ENCODE measurements around the gene TAGLN.
"Not testable (repeated sequence)": the region's sequence is repeated elsewhere in the genome, so short reads cannot be mapped to it uniquely, and the experiment has no call there.

TAGLN gene

DNA sequence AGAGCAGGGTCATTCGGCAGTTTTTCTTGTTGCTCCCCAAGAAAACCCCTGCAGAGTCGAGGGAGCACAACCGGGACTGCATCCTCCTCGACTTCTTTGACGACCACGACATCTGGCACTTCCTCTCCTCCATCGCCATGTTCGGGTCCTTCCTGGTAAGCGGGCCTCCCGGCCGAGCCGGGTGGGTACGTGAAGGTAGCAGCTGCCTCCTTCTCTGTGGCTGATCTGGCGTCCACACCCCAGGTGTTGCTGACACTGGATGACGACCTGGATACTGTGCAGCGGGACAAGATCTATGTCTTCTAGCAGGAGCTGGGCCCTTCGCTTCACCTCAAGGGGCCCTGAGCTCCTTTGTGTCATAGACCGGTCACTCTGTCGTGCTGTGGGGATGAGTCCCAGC, 3.4 kb upstream of the TAGLN start:
- no peak for DNase-seq (ENCODE audit: low spot score)

DNA sequence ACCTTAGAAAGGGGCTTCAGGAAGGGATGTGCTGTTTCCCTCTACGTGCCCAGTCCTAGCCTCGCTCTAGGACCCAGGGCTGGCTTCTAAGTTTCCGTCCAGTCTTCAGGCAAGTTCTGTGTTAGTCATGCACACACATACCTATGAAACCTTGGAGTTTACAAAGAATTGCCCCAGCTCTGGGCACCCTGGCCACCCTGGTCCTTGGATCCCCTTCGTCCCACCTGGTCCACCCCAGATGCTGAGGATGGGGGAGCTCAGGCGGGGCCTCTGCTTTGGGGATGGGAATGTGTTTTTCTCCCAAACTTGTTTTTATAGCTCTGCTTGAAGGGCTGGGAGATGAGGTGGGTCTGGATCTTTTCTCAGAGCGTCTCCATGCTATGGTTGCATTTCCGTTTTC, 2.2 kb upstream of the TAGLN start:
- no peak for DNase-seq (ENCODE audit: low spot score)

DNA sequence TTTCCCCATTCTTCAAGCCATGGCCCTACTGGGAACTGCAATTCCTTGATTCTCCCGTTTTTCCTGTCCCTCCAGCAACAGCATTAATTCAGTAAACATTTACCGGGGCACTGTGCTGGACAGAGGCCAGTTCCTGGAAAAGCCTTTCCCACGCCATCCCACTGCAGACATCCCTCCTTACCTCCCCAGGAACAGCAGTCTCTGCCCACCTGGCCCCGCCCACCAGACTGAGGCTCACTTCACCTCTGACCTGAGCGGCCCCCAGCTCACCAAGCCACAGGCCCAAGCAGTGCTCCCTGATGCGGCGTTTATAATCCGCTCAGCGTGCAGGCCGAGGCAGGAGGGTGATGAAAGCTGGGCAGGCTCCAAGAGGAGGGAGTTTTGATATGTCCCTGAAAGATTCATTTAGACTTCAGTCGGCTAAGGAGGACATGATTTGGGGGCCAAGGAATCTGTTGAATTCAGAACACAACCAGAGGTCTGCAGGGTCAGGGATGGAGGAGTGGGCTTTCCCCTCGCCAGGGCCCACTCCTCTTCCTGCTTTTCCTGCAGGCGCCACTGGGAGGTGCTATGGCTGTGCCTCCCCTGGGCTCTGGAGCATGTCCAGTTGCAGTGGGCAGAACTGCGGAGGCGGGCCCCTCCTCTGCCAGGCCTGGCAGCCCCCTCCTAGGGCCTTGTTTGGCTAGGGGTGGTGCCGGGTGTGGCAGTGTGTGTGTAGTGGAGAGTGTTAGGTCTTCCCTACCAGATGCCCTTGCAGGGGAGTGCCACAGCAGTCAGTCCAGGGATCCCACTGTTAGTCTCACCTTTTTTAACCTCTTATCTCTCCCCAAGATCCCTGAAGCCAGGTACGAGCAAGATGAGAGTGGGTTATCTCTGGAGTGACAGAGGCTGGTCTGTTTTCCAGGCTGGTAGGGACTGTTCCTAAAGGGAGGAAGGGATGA, 1.4 kb upstream of the TAGLN start:
- DNase-seq (ENCODE audit: low spot score) = no peak

DNA sequence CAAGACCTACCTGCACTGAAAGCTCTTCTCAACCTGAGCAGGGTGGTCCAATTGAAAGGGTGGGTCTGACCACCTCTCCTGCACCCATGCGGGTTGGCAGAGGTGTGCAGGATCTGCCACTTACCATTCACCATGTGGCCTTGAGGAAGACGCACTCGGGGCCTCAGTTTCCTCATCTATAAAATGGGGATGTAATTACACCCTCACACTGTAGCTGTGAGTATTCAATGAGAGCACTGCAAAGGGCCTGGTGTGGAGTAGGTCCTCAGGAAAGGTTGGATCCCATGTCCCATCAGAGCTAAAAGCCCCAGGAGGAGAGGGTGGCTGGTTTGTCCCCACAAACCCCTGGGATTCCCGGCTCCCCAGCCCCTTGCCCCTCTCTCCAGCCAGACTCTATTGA, 557 bp upstream of the TAGLN start:
- DNase-seq (ENCODE audit: low spot score) = no peak

DNA sequence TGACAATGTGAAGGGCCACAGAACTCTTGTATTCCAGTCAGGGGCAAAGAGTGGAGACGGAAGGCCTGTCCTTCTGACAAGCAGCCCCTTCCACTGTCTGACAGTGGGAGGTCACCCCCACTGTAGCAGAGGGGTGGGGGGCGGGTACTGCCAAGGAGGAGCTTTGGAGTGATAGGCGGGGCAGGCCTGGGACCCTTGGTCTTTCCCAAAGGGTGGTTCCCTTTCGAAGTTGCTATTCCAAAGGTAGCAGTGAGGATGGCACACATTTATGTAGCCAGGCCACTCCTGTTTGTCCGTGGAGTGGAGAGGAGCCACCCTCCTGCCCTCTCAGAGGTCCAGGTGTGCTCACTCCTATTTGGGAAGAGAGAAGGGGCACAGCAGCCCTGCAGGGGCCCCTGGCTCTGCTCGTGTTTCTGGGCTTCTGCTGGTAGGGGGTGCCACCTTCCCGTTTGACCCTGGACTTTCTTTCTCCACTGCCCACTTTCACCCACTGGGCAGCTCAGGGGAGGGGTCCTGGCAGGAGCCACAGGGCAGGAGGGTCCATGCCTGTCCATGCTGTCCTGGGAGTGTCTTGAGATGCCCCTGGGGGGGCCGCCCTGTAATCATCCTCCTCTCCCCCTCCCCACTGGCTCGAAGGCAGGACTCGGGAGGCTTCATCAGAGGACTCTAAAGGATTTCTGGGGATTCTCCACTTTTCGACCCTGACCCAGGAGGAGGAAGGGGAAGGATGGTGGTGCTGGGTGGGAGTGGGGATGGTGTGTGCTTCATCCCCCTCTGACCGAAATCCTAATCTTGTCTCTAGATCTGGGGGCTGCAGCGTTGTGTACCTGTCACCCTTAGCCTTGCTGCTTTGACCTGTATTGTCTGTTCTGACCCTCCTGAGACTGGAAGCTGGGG, 994 bp downstream of the TAGLN start:
- DNase-seq (ENCODE audit: low spot score) = no peak

DNA sequence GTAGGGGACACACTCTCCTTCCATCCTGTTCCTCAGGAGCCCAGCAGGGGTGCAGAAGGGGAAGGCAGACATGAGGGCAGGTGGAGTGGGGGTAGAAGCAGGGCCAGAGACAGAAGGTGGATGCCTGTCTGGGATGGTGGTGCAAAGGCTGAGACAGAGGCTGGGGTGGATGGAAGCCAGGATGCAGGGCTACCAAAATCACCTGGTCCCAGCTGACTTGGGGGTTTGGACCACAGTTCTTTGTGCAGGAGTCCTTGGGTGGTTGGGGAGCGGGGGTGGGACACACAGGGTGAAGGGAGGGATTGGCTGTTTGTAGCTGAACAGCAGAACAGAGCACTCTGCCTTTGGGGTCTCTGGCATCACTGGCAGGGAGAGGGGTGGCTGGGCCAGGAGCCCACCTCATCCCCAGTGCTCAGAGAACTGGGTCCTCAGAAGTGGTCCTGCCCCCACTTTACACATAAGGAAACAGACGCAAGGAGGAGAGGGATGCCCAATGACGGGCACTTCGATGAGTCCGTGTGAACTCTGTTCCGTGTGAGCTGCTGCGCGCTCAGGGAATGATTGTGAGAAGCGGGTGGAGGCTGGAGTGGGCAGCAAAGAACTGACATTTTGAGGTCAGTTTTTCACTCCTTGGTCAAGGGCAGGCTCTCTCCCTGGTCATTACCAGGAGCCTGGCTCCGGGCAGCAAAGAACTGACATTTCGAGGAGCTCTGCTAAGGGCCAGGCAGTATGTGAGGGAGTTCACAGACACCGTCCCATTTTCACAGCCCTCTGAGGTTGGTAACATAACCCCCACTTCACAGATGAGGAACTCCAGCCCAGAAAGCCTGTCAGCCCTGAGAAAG, 1.9 kb downstream of the TAGLN start:
- DNase-seq (ENCODE audit: low spot score) = no peak

DNA sequence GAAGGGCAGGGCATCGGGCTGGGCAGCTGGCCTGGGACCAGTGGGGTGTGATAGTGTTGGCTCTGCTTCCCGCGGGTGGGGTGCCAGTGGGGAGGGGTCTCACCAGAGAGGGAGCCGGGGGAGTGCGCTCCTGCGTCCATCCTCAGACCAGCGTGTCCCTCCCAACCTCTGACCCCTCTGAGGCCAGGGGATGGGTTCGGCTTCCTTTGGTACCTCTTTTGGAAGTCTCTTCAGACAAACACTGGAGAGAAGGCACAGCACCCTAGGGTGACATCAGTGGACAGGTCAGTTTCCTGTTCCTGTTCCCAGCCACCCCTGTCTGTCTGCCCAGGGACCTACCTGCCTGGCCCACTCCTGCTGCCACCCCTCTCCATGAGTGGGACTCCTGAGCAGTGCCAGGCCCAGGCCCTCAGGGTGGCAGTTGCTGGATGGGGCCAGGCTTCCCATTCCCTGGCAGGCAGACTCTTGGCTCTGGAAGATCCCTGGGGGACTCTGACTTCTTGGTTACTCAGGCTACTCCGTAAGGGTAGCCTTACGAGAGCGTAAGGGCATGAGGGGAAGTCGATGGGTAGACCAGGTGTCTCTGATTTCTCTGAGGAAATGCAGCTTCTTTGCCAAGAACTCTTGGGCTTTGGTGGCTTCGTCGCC, 2.6 kb downstream of the TAGLN start:
- no peak for DNase-seq (ENCODE audit: low spot score)

DNA sequence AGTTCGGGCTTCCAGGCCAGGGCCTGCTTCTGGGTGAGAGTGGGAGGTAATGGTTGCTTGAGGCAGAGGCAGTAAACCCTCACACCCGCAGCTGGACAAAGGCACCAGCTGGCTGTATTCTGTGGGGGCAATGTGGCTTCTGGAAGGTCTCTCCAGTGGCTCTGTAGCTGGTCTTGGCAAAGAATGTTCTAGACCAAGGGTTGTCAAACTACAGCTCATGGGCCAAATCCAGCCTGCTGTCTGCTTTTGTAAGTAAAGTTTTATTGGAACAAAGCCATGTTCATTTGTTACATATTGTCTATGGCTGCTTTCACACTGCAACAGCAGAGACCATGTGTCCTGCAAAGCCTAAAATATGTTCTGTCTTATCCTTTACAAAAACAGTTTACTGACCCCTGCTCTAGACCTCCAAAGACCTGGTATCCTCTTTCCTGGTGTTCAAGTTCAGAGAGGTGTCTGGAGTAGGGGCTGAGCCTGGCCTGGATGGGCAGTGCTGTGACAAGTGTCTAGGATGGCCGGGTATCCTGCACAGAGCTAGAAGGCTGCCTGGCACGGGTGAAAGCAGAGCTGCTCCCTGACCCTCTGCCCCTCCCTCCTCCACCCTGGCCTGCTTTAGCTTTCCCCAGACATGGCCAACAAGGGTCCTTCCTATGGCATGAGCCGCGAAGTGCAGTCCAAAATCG, 3.4 kb downstream of the TAGLN start:
- DNase-seq (ENCODE audit: low spot score) = no peak

DNA sequence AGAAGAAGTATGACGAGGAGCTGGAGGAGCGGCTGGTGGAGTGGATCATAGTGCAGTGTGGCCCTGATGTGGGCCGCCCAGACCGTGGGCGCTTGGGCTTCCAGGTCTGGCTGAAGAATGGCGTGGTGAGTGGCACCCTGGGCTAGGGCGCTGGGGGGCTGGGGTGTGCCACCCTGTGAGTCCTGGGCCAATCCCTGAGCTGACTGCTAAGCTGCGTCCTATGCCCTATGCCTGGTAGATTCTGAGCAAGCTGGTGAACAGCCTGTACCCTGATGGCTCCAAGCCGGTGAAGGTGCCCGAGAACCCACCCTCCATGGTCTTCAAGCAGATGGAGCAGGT, 3.9 kb downstream of the TAGLN start:
- no peak for DNase-seq (ENCODE audit: low spot score)

DNA sequence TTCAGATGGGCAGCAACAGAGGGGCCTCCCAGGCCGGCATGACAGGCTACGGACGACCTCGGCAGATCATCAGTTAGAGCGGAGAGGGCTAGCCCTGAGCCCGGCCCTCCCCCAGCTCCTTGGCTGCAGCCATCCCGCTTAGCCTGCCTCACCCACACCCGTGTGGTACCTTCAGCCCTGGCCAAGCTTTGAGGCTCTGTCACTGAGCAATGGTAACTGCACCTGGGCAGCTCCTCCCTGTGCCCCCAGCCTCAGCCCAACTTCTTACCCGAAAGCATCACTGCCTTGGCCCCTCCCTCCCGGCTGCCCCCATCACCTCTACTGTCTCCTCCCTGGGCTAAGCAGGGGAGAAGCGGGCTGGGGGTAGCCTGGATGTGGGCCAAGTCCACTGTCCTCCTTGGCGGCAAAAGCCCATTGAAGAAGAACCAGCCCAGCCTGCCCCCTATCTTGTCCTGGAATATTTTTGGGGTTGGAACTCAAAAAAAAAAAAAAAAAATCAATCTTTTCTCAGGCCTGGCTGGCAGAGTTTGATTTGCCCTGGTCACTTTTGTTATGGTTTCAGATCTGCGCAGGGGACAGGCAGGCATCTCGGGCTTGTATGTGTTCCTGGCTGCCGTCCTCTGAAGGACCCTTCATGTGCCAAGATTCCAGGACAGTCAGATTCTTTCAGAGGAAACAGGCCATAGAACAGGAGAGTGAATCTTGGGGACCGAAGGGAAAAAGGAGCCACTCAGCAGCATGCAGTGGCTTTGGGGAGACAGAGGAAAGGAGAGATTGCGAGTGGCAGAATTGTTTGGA, 5.3 kb downstream of the TAGLN start:
- DNase-seq (ENCODE audit: low spot score) = no peak

DNA sequence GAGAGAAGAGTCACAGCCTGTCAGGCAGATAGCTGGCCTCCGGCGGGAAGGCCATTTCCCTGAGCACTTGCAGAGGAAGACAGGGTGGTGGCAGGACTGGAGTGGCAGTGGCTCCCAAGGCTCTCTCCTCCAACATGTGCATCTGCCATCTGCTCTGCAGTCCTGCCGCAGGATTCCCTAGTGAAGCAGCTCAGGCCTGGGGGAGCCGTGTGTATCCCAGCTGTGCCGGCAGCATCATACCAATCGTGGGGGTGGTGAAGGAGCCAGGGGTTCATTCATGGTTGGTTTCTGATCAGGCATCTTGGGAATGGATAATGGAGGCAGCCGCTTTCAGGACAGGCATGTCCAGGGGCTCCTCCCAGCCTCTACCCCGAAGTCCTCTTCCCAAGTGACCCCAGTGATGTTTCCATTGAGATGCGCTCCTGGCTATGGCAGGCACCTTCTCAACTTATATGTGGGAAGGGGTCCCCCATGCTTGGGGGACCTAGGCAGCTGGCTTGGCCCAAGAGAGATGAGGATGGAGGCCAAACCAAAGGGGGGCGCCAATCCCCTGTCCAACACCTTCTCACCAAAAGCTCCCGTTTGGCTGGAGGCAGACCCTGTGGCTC, 6.1 kb downstream of the TAGLN start:
- no peak for DNase-seq (ENCODE audit: low spot score)

DNA sequence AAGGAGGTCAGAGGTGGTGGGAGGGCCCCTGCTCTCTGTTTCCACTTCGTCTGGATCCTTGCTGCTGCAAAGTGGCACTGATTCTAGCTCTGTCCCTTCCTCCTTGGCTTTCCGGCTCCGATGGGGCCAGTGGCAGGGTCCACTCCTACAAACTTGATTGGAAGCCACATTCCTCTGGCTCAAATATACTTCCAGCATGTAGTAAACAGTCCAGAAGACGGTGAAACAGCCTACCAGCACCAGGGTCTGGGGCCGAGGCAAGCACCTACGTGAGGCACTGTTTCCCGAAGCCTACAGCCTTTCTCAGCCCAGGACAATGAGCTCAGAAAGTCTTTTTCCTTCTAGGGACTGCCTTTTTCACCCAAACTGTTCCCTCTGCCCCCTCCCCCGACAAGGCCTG, 6.9 kb downstream of the TAGLN start:
- DNase-seq (ENCODE audit: low spot score) = not testable (repeated sequence)

DNA sequence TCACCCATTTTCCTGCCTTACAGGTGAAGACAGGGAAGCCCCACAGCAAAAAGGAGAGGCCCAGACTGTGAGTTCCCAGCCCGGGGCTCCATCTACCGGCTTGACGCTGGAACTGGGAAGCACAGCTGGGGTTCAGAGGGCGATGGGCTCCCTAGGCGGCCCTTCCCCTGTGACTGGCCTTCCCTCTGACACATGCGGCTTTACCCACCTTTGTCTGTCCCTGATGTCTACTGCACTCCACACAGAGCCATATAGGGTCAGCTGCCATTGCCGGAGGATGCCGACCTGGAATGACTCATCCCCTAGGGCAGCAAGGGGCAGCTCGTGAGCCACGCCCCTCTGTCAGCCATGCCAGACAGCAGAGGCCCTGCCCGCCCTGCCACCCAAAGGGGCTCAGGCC, 7.7 kb downstream of the TAGLN start:
- not testable (repeated sequence) for DNase-seq (ENCODE audit: low spot score)

DNA sequence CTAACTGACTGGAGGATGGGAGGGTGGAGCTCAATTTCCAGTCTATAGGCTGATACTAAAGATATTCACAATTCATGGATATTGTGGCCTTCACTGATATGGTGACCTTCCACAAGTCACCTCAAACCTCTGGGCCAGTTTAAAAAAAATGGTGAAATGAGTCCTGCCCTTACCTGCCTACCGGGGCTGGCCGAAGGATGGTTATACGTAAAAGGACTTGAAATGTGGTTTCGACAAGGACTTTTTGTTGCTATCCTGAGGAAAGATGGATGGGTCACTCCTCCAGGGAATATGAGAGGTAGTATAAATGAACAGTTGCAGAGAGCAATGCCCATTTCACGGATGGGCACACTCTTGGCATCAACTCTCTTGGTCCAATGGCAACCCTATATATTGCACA, 8.3 kb downstream of the TAGLN start:
- DNase-seq (ENCODE audit: low spot score) = not testable (repeated sequence)

DNA sequence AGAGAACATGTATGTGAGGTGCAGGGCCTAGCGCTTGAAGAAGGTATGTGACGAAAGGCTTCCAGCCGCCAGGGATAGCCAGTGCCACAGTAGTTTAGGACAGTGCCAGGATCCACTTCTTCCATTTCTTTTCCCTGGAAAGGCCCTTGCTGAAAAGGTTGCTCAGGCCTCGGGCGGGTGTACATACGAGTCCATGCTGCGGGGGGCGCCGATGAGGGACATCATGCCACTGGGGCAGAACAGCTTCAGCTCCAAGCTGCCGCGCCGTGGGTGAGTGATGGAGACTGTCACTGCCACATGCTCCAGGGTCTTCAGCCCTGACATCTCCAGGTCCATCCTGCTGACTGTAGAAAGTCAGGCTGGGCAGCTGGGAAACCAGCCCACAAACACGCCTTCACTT, 9.5 kb downstream of the TAGLN start:
- not testable (repeated sequence) for DNase-seq (ENCODE audit: low spot score)

DNA sequence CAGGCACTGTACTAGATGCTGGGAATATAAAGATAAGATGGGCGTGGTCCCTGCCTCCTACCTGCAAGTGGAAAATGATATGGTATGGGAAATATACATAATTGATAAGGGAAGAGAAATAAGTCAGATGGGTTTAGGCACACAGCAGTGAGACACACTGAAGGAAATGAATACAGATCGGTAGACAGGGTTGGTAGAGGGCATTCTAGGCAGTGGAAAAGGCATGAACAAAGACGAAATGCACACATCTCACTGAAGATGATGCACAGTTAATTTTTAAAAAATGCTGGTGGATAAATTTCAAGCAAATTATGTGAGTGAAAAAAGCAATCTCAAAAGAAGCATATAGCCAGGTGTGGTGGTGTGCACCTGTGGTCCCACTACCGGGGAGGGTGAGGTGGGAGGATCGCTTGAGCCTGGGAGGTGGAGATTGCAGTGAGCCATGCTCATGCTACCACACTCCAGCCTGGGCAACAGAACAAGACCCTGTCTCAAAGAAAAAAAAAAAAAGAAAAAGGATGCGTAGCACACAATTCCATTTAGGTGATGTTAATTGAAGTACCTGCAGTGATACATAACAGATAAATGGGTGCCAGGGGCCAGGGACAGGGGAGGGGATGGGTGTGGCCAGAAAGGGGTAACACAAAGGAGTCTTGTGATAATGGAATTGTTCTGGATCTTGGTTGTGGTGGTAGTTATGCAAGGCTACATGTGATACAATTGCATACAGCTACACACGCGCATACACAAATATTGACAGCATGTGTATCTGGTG, 10.4 kb downstream of the TAGLN start:
- DNase-seq (ENCODE audit: low spot score) = not testable (repeated sequence)

DNA sequence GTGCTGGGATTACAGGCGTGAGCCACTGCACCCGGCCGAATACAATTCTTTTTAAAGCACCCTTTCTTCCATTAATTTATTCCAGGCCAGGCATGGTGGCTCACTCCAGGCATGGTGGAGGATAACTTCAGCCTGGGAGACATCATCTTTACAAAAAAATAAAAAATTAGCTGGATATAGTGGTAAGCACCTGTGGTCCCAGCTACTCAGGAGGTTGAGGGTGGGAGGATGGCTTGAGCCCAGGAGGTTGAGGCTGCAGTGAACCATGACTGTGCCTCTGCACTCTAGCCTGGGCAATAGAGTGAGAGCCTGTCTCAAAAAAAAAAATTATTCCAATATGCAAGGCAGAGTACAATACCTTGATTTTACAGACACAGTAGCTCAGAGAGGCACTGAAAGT, 11.4 kb downstream of the TAGLN start:
- no peak for DNase-seq (ENCODE audit: low spot score)

DNA sequence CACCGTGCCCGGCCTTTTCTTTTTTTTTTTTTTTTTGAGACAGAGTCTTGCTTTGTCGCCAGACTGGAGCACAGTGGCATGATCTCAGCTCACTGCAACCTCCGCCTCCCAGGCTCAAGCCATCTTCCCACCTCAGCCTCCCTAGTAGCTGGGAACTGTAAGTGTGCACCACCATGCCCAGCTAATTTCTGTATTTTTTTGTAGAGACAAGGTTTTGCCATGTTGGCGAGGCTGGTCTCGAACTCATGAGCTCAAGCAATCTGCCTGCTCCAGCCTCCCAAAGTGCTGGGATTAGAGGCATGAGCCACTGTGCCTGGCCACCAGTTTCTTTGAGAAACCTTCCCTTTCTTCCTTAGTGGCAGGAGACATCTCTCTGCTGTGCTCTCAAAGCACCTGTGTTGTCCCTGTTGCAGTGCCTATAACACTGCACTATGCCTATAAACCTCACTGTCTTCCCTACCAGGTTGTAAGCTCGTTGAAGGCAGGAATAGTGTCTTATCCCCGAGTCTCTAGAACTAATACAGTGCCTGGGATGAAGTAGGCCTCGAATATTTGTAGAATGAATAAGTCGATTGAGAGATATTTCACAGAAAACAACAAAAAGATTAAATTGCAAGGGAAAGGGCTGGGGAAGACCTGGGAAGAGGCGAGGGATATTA, 13.7 kb downstream of the TAGLN start:
- DNase-seq (ENCODE audit: low spot score) = no peak
